HepG2 (cell line): ENCODE results near the gene PCDHGA5. TPM values are rescaled to one million over a fixed set of nuclear protein-coding genes. Genes with fewer than 3 reads are reported as not detected.
"Not testable (repeated sequence)": the region's sequence is repeated elsewhere in the genome, so short reads cannot be mapped to it uniquely, and the experiment has no call there.

Experiments used
- ATAC-seq: fragments of 200-7000 bp; cut with Tn5 transposase; 3 replicates; pipeline ENCODE4 v1.9.1; 2020; ENCODE audit warnings: mild to moderate bottlenecking, moderate library complexity
- BruUV-seq: library from RNA; stranded (reverse); fragments of 400-500 nt; replicated peaks from 2 replicates; lab custom pipeline; 2021; lab: Mats Ljungman, UMichigan
- CTCF ChIA-PET: fragments of 300-600 bp; formaldehyde crosslinking; extraction: SDS; loops from one replicate; lab custom pipeline; 2021; ENCODE audit warnings: low total read pairs, inconsistent platforms, low intra/inter-chr PET ratio; lab: Yijun Ruan, JAX
- POLR2A ChIA-PET: fragments of 350-600 bp; sonication (Branson Sonifier 250); formaldehyde crosslinking; loops from one replicate; lab custom pipeline; 2020; ENCODE audit warnings: antibody characterized with exemption, inconsistent platforms; lab: Yijun Ruan, JAX
- DNase-seq: peaks from one replicate; pipeline ENCODE4 v3.0.0-alpha.2; 2015; ENCODE audit warnings: low spot score
- FAIRE-seq: peaks from 3 replicates; lab custom pipeline; 2011; peaks lifted over from hg19 to GRCh38; lab: Jason Lieb, UNC
- H2AFZ ChIP-seq: one replicate; pipeline ENCODE4 v1.6.1; 2011; ENCODE audit warnings: low read length, inconsistent platforms
- H3K27ac ChIP-seq: fragments of 300-600 bp; 3 replicates; pipeline ENCODE4 v1.8.0; 2011; ENCODE audit warnings: mixed run types, mild to moderate bottlenecking, mixed read lengths, low read length, inconsistent platforms; ENCODE audit not compliant: insufficient read depth; ENCODE audit errors: extremely low read length
- H3K27me3 ChIP-seq, 2 experiments: fragments of 200-600 bp in 1 of 2; 2 replicates in 1 of 2; 3 replicates in 1 of 2; pipeline versions ENCODE4 v1.6.0 to v1.8.0; 2011; ENCODE audit warnings: low read length in 2 of 2, mild to moderate bottlenecking in 2 of 2, moderate library complexity in 2 of 2, inconsistent platforms in 1 of 2; ENCODE audit not compliant: insufficient read depth in 2 of 2, control insufficient read depth in 1 of 2
- H3K36me3 ChIP-seq, 2 experiments: fragments of 200-600 bp in 1 of 2; replicated peaks in 1 of 2; 2 replicates in 1 of 2; 3 replicates in 1 of 2; pipeline versions ENCODE4 v1.5.1 to v1.8.0; 2011; ENCODE audit warnings: low read length in 2 of 2, inconsistent platforms in 1 of 2; ENCODE audit not compliant: insufficient read depth in 2 of 2, control insufficient read depth in 1 of 2
- H3K4me1 ChIP-seq: 2 replicates; pipeline ENCODE4 v1.5.1; 2012; ENCODE audit warnings: low read length, inconsistent platforms; ENCODE audit not compliant: insufficient read depth
- H3K4me2 ChIP-seq: 2 replicates; pipeline ENCODE4 v1.6.0; 2011; ENCODE audit warnings: low read depth, low read length, inconsistent platforms
- H3K4me3 ChIP-seq, 3 experiments: fragments of 200-600 bp in 1 of 3; sonication (generic), shearing (Covaris generic) in 1 of 3; replicated peaks in 1 of 3; 2 replicates each; pipeline ENCODE4 v1.5.1; 2011 to 2016; ENCODE audit warnings: low read length in 3 of 3, inconsistent platforms in 2 of 3, low read depth in 2 of 3, mild to moderate bottlenecking in 2 of 3, control low read depth in 1 of 3, mixed read lengths in 1 of 3; ENCODE audit not compliant: insufficient read depth in 1 of 3
- H3K79me2 ChIP-seq: one replicate; pipeline ENCODE4 v1.6.1; 2011; ENCODE audit warnings: low read length, inconsistent platforms; ENCODE audit not compliant: insufficient read depth
- H3K9ac ChIP-seq: 2 replicates; pipeline ENCODE4 v1.6.0; 2011; ENCODE audit warnings: mild to moderate bottlenecking, low read depth, low read length, inconsistent platforms; ENCODE audit not compliant: insufficient read depth
- H3K9me3 ChIP-seq: 2 replicates; pipeline ENCODE4 v1.5.1; 2012; ENCODE audit warnings: mild to moderate bottlenecking, low read length
- H4K20me1 ChIP-seq: 2 replicates; pipeline ENCODE4 v1.6.0; 2011; ENCODE audit warnings: inconsistent platforms, mild to moderate bottlenecking, low read length, moderate library complexity; ENCODE audit not compliant: insufficient read depth
- CTCF ChIP-seq: sonication (generic); formaldehyde crosslinking; IDR thresholded peaks from 2 replicates; pipeline ENCODE4 v1.5.0; 2020; ENCODE audit warnings: mild to moderate bottlenecking, missing genetic modification reagents, moderate library complexity
- KDM2A ChIP-seq: sonication (generic); formaldehyde crosslinking; IDR thresholded peaks from 2 replicates; pipeline ENCODE4 v1.4.0; 2020; ENCODE audit warnings: low read depth, missing genetic modification reagents, borderline replicate concordance
- PHF8 ChIP-seq: sonication (generic); formaldehyde crosslinking; IDR thresholded peaks from 2 replicates; pipeline ENCODE4 v1.5.0; 2020; ENCODE audit warnings: missing genetic modification reagents
- RAD21 ChIP-seq: fragments of 450-650 bp; formaldehyde crosslinking; IDR thresholded peaks from 2 replicates; pipeline ENCODE4 v1.5.0; 2020; ENCODE audit warnings: mild to moderate bottlenecking
- STAG1 ChIP-seq: sonication (generic); formaldehyde crosslinking; IDR thresholded peaks from 2 replicates; pipeline ENCODE4 v1.4.0; 2020; ENCODE audit warnings: missing genetic modification reagents
- ZNF687 ChIP-seq: sonication (generic); formaldehyde crosslinking; IDR thresholded peaks from 2 replicates; pipeline ENCODE4 v1.5.1; 2020; ENCODE audit warnings: mild to moderate bottlenecking, missing genetic modification reagents, moderate library complexity
- WGBS: methylation state at CpG from one replicate; pipeline ENCODE4 v1.1.6; 2017; ENCODE audit warnings: low lambda C conversion rate; 5-methylcytosine and 5-hydroxymethylcytosine counted together
- in situ Hi-C: cut with HindIII; loops from 2 replicates; pipeline ENCODE4 v1.10.0; 2017; ENCODE audit warnings: low pct_unique_long_range_greater_than_20kb; ENCODE audit not compliant: extremely low pct_ligation_motif_present
- intact Hi-C: fragments of 100-400 bp; cut with micrococcal nuclease; formaldehyde crosslinking; loops from one replicate; pipeline ENCODE4 v1.10.0; 2022; ENCODE audit not compliant: unreplicated experiment
- polyA plus RNA-seq, 8 experiments: library from polyadenylated mRNA; depleted of rRNA in 3 of 8; stranded (reverse) in 7 of 8; unstranded in 1 of 8; fragments of >200 nt; fragmentation: Illumina TruSeq in 4 of 8; extraction: Trizol in 4 of 8; gene quantifications; 2 replicates each; pipeline versions ENCODE4 v1.2.1 to v1.2.3, GENCODE V29; 2011 to 2016; ENCODE audit warnings: low read depth in 4 of 8, missing spikeins in 1 of 8, mixed read lengths in 1 of 8; ENCODE audit not compliant: insufficient read depth in 1 of 8
- total RNA-seq, 5 experiments: library from RNA; depleted of rRNA; stranded (reverse); fragments of >200 nt; fragmentation: Illumina TruSeq; extraction: Trizol; gene quantifications; 2 replicates each; pipeline ENCODE4 v1.2.3, GENCODE V29; 2016; ENCODE audit warnings: low read depth in 1 of 5
- TF ChIP-seq, protein P1 (sequence below): sonication (generic); formaldehyde crosslinking; IDR thresholded peaks from 2 replicates; pipeline ENCODE4 v1.4.0; 2020; ENCODE audit warnings: missing genetic modification reagents

The PCDHGA5 gene
- total and polyA plus RNA-seq, 2 of the 13 experiments (the other 11 are each of a cell fraction or from before 2014, with no cell fraction given), result 0.27 to 0.32 TPM

- ATAC-seq (peak; percentile 96), FAIRE-seq (peak; percentile 44), DNase-seq (peak; percentile 16)
- Histone ChIP-seq H3K4me3 (peak within 1 kb of the TSS in 2 of 3 experiments; percentile 39 to 50; a peak in 4 of 6 replicates), H3K4me2 (peak within 1 kb of the TSS; percentile 51), H3K9me3 (peaks cover 18% of the 10 kb centered on the region)
- H2AFZ ChIP-seq, intact Hi-C loops, H4K20me1 ChIP-seq, H3K79me2 ChIP-seq, H3K36me3 ChIP-seq, H3K27me3 ChIP-seq, H3K4me1 ChIP-seq, H3K27ac ChIP-seq, H3K9ac ChIP-seq, in situ Hi-C loops: not testable (repeated sequence)
- WGBS, result 46% methylated on average over 18 of the region's 40 CpGs
- BruUV-seq, result TSS peak; percentile 47
- POLR2A ChIA-PET, result interaction anchor here (1.2 kb wide), 1 partner anchor 67 kb away, joined by 3 read pairs; the partner anchor contains the start of gene TAF7
- CTCF ChIA-PET, result interaction anchor here (0.6 to 1.5 kb wide), 3 partner anchors 137 to 177 kb away, joined by 3 to 8 read pairs (median 3); no protein-coding TSS in a partner anchor
- TF ChIP-seq KDM2A (CRISPR knock-in tag) (peak; percentile 31; the same call in 1 of the 2 replicates), RAD21 (CRISPR knock-in tag) (peak; percentile 59), CTCF (peak; percentile 66), ZNF687 (CRISPR knock-in tag) (peak; percentile 3; the same call in 1 of the 2 replicates), STAG1 (CRISPR knock-in tag) (peak; percentile 64), PHF8 (0 out of 2 replicates have a peak, but pooled peaks have one; percentile 19)
- TF ChIP-seq, protein P1, sequence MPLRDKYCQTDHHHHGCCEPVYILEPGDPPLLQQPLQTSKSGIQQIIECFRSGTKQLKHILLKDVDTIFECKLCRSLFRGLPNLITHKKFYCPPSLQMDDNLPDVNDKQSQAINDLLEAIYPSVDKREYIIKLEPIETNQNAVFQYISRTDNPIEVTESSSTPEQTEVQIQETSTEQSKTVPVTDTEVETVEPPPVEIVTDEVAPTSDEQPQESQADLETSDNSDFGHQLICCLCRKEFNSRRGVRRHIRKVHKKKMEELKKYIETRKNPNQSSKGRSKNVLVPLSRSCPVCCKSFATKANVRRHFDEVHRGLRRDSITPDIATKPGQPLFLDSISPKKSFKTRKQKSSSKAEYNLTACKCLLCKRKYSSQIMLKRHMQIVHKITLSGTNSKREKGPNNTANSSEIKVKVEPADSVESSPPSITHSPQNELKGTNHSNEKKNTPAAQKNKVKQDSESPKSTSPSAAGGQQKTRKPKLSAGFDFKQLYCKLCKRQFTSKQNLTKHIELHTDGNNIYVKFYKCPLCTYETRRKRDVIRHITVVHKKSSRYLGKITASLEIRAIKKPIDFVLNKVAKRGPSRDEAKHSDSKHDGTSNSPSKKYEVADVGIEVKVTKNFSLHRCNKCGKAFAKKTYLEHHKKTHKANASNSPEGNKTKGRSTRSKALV, result peak; percentile 46; the same call in 1 of the 2 replicates
These were observed 23.8 kb downstream of the PCDHGA5 start, which contains the start of gene PCDHGB4 for GRCh38 chr5:141387557-141388311. Gene PCDHGB4 (plus strand): TSS chr5:141387698. CDS start chr5:141387885, 187 bp downstream.
